Neural progenitor cell (in vitro differentiated cells): ENCODE results near the gene ZNF808. TPM values are rescaled to one million over a fixed set of nuclear protein-coding genes. Genes with fewer than 3 reads are reported as not detected.
A peak's percentile ranks its signal among the peaks of the same experiment; 100 is the strongest.
"Not testable (repeated sequence)": the region's sequence is repeated elsewhere in the genome, so short reads cannot be mapped to it uniquely, and the experiment has no call there.

Experiments
- DNase-seq: peaks from one replicate; pipeline ENCODE4 v3.0.0-alpha.2; 2016; ENCODE audit warnings: low spot score
- H2AFZ ChIP-seq: fragments of 200-600 bp; sonication (generic); replicated peaks from 2 replicates; pipeline ENCODE4 v1.6.1; 2016; ENCODE audit warnings: antibody characterized with exemption
- H3F3A ChIP-seq: fragments of 200-600 bp; sonication (generic); 2 replicates; pipeline ENCODE4 v1.6.1; 2016; ENCODE audit warnings: antibody characterized with exemption, low read depth
- H3K27ac ChIP-seq: fragments of 200-600 bp; sonication (generic); 2 replicates; pipeline ENCODE4 v1.5.1; 2016; ENCODE audit warnings: mild to moderate bottlenecking
- H3K27me3 ChIP-seq: fragments of 200-600 bp; sonication (generic); 2 replicates; pipeline ENCODE4 v1.6.1; 2016; ENCODE audit warnings: mild to moderate bottlenecking, moderate library complexity
- H3K36me3 ChIP-seq: fragments of 200-600 bp; sonication (generic); 2 replicates; pipeline ENCODE4 v1.5.1; 2016
- H3K4me1 ChIP-seq: fragments of 200-600 bp; sonication (generic); 2 replicates; pipeline ENCODE4 v1.6.1; 2016; ENCODE audit warnings: mixed run types
- H3K4me2 ChIP-seq: fragments of 200-600 bp; sonication (generic); 2 replicates; pipeline ENCODE4 v1.6.1; 2016
- H3K4me3 ChIP-seq: fragments of 200-600 bp; sonication (generic); 2 replicates; pipeline ENCODE4 v1.5.1; 2016
- H3K79me2 ChIP-seq: fragments of 200-600 bp; sonication (generic); 2 replicates; pipeline ENCODE4 v1.6.1; 2016; ENCODE audit warnings: low read depth
- H3K9ac ChIP-seq: fragments of 200-600 bp; sonication (generic); 2 replicates; pipeline ENCODE4 v1.6.1; 2016
- H3K9me3 ChIP-seq: fragments of 200-600 bp; sonication (generic); 2 replicates; pipeline ENCODE4 v1.5.1; 2016; ENCODE audit warnings: low read depth
- H4K20me1 ChIP-seq: fragments of 200-600 bp; sonication (generic); 2 replicates; pipeline ENCODE4 v1.6.1; 2016; ENCODE audit warnings: low read depth
- H3K27ac Mint-ChIP-seq: 3 replicates; pipeline ENCODE4 v1.8.0; 2021; ENCODE audit warnings: mixed read lengths
- H3K27me3 Mint-ChIP-seq: 2 replicates; pipeline ENCODE4 v1.8.0; 2022; ENCODE audit warnings: low read depth, mild to moderate bottlenecking, inconsistent platforms, moderate library complexity, mixed read lengths; ENCODE audit not compliant: insufficient read depth
- H3K36me3 Mint-ChIP-seq: 3 replicates; pipeline ENCODE4 v1.8.0; 2021; ENCODE audit warnings: mixed read lengths
- H3K4me1 Mint-ChIP-seq: 3 replicates; pipeline ENCODE4 v1.8.0; 2021; ENCODE audit warnings: mixed read lengths
- H3K4me3 Mint-ChIP-seq: 3 replicates; pipeline ENCODE4 v1.8.0; 2021; ENCODE audit warnings: mild to moderate bottlenecking, moderate library complexity, mixed read lengths
- H3K9me3 Mint-ChIP-seq: 3 replicates; pipeline ENCODE4 v1.8.0; 2020; ENCODE audit warnings: mixed read lengths
- EZH2 ChIP-seq: fragments of 200-600 bp; sonication (generic); IDR thresholded peaks from 2 replicates; pipeline ENCODE4 v1.6.1; 2017; ENCODE audit warnings: antibody characterized with exemption, mild to moderate bottlenecking, moderate library complexity
- EZH2phosphoT487 ChIP-seq: fragments of 200-600 bp; sonication (generic); IDR thresholded peaks from 2 replicates; pipeline ENCODE4 v1.6.1; 2017; ENCODE audit warnings: antibody characterized with exemption
- total RNA-seq: library from RNA; depleted of rRNA; stranded (reverse); fragments of >200 nt; gene quantifications from 2 replicates; pipeline ENCODE4 v1.2.3, GENCODE V29; 2015; ENCODE audit warnings: low replicate concordance
- TF ChIP-seq, protein P1 (sequence below): fragments of 200-600 bp; sonication (generic); IDR thresholded peaks from 2 replicates; pipeline ENCODE4 v1.5.1; 2017; ENCODE audit warnings: antibody characterized with exemption, mild to moderate bottlenecking

Gene ZNF808
- total RNA-seq, 1 donor from 2014 or later = 18.9 TPM

GRCh38 chr19:52542984-52543664 lies 15.7 kb downstream of the ZNF808 start:
- no peaks in the 10 kb centered on the region for H3K27me3 ChIP-seq
- no peaks in the 10 kb centered on the region for H3K9me3 ChIP-seq
- peaks cover 48% of the 10 kb centered on the region for H3K9me3 Mint-ChIP-seq
- no peaks in the 10 kb centered on the region for H4K20me1 ChIP-seq
- peaks cover 57% of the 10 kb centered on the region for H3K36me3 Mint-ChIP-seq
- DNase-seq = no peak
- peak overlapping the region; percentile 46 for H3K27ac Mint-ChIP-seq
- H3K79me2 ChIP-seq = no peaks in the 10 kb centered on the region
- H2AFZ ChIP-seq = no peak overlapping the region
- peaks cover 5% of the 10 kb centered on the region for H3K27me3 Mint-ChIP-seq
- H3K4me3 ChIP-seq = no peak overlapping the region
- no peaks in the 10 kb centered on the region for H3K4me1 Mint-ChIP-seq
- H3K4me2 ChIP-seq = no peak overlapping the region
- no peak overlapping the region for H3K9ac ChIP-seq
- TF ChIP-seq, protein P1, sequence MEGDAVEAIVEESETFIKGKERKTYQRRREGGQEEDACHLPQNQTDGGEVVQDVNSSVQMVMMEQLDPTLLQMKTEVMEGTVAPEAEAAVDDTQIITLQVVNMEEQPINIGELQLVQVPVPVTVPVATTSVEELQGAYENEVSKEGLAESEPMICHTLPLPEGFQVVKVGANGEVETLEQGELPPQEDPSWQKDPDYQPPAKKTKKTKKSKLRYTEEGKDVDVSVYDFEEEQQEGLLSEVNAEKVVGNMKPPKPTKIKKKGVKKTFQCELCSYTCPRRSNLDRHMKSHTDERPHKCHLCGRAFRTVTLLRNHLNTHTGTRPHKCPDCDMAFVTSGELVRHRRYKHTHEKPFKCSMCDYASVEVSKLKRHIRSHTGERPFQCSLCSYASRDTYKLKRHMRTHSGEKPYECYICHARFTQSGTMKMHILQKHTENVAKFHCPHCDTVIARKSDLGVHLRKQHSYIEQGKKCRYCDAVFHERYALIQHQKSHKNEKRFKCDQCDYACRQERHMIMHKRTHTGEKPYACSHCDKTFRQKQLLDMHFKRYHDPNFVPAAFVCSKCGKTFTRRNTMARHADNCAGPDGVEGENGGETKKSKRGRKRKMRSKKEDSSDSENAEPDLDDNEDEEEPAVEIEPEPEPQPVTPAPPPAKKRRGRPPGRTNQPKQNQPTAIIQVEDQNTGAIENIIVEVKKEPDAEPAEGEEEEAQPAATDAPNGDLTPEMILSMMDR = no peak
- TF ChIP-seq EZH2 (no peak), EZH2phosphoT487 (no peak)
- H3K27ac ChIP-seq = no peak overlapping the region
- no peaks in the 10 kb centered on the region for H3K36me3 ChIP-seq
- no peaks in the 10 kb centered on the region for H3F3A ChIP-seq
- H3K4me3 Mint-ChIP-seq = no peak overlapping the region
- H3K4me1 ChIP-seq = no peaks in the 10 kb centered on the region

DNA sequence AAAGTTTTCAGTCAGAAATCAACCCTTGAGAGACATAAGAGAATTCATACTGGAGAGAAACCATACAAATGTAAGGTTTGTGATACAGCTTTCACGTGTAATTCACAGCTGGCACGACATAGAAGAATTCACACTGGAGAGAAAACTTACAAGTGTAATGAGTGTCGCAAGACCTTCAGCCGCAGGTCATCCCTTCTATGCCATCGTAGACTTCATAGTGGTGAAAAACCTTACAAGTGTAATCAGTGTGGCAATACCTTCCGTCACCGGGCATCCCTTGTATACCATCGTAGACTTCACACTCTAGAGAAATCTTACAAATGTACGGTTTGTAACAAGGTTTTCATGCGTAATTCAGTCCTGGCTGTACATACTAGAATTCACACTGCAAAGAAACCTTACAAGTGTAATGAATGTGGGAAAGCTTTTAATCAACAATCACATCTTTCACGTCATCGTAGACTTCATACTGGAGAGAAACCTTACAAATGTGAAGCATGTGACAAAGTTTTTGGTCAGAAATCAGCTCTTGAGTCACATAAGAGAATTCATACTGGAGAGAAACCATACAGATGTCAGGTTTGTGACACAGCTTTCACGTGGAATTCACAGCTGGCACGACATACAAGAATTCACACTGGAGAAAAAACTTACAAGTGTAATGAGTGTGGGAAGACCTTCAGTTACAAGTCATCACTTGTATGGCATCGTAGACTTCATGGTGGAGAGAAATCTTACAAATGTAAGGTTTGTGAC lies 26.9 kb downstream of the ZNF808 start:
- Mint-ChIP-seq H3K27me3 (peaks cover 4% of the 10 kb centered on the region), H3K4me3 (no peak overlapping the region), H3K27ac (no peak overlapping the region), H3K36me3 (peaks cover 72% of the 10 kb centered on the region), H3K9me3 (peaks cover 76% of the 10 kb centered on the region), H3K4me1 (no peaks in the 10 kb centered on the region)
- H3K27ac ChIP-seq = no peak overlapping the region
- TF ChIP-seq EZH2 = no peak
- TF ChIP-seq EZH2phosphoT487 = no peak
- TF ChIP-seq, protein P1 = no peak
- no peak overlapping the region for H3K9ac ChIP-seq
- peaks cover 6% of the 10 kb centered on the region for H3K9me3 ChIP-seq
- peaks cover 4% of the 10 kb centered on the region for H4K20me1 ChIP-seq
- no peaks in the 10 kb centered on the region for H3K27me3 ChIP-seq
- H3K4me3 ChIP-seq = no peak overlapping the region
- peaks cover 21% of the 10 kb centered on the region for H3K36me3 ChIP-seq
- no peak overlapping the region for H2AFZ ChIP-seq
- H3K4me1 ChIP-seq = peaks cover 11% of the 10 kb centered on the region
- H3K79me2 ChIP-seq = no peaks in the 10 kb centered on the region
- H3F3A ChIP-seq = peaks cover 11% of the 10 kb centered on the region
- no peak overlapping the region for H3K4me2 ChIP-seq
- no peak for DNase-seq

- no peak for DNase-seq
- Mint-ChIP-seq H3K9me3 (peaks cover 73% of the 10 kb centered on the region), H3K4me1 (no peaks in the 10 kb centered on the region), H3K4me3 (no peak overlapping the region), H3K27ac (no peak overlapping the region), H3K27me3 (peaks cover 4% of the 10 kb centered on the region), H3K36me3 (peaks cover 75% of the 10 kb centered on the region)
- peaks cover 13% of the 10 kb centered on the region for H3K4me1 ChIP-seq
- H3K27ac ChIP-seq = no peak overlapping the region
- no peak overlapping the region for H2AFZ ChIP-seq
- H3K4me2 ChIP-seq = no peak overlapping the region
- TF ChIP-seq EZH2phosphoT487 (no peak), EZH2 (no peak)
- TF ChIP-seq, protein P1 = no peak
- H3K9ac ChIP-seq = no peak overlapping the region
- peaks cover 6% of the 10 kb centered on the region for H4K20me1 ChIP-seq
- peaks cover 6% of the 10 kb centered on the region for H3K9me3 ChIP-seq
- H3K27me3 ChIP-seq = no peaks in the 10 kb centered on the region
- H3K4me3 ChIP-seq = no peak overlapping the region
- peaks cover 21% of the 10 kb centered on the region for H3K36me3 ChIP-seq
- peaks cover 11% of the 10 kb centered on the region for H3F3A ChIP-seq
- no peaks in the 10 kb centered on the region for H3K79me2 ChIP-seq
These were observed 29.9 kb downstream of the ZNF808 start for GRCh38 chr19:52557231-52557995.

GRCh38 chr19:52558732-52559445 lies 31.4 kb downstream of the ZNF808 start:
- H3K4me1 Mint-ChIP-seq, H4K20me1 ChIP-seq, H3K36me3 ChIP-seq, H3K4me3 Mint-ChIP-seq, H3K27ac ChIP-seq, H3K27ac Mint-ChIP-seq, H3K27me3 Mint-ChIP-seq, H3K79me2 ChIP-seq, H3K9ac ChIP-seq, H2AFZ ChIP-seq, H3K27me3 ChIP-seq, H3K9me3 ChIP-seq: not testable (repeated sequence)
- Histone ChIP-seq H3K4me1 (peaks cover 13% of the 10 kb centered on the region), H3F3A (peaks cover 11% of the 10 kb centered on the region), H3K4me3 (peak overlapping the region; percentile 2), H3K4me2 (peak overlapping the region; percentile 55)
- DNase-seq = peak; percentile 20
- peaks cover 71% of the 10 kb centered on the region for H3K36me3 Mint-ChIP-seq
- peaks cover 72% of the 10 kb centered on the region for H3K9me3 Mint-ChIP-seq

DNA sequence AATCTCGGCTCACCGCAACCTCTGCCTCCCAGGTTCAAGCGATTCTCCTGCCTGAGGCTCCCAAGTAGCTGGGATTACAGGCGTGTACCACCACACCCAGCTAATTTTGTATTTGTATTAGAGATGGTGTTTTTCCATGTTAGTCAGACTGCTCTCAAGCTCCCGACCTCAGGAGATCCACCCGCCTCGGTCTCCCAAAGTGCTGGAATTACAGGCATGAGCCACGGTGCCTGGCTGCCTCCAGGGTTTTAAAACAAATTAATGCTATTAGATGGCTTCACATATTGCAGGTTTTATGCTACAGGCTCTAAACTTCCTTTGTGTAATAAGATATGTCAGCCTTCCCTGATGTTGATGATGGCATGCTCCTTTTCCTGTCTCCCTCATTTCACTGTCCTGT lies 34.1 kb downstream of the ZNF808 start:
- H3K27me3 Mint-ChIP-seq = not testable (repeated sequence)
- Mint-ChIP-seq H3K36me3 (peaks cover 68% of the 10 kb centered on the region), H3K9me3 (peaks cover 69% of the 10 kb centered on the region)

More for the DNA sequence above, 34.1 kb downstream of the ZNF808 start:
- H3K79me2 ChIP-seq, H3K36me3 ChIP-seq, H3K9ac ChIP-seq, H3K27me3 ChIP-seq, H3K4me2 ChIP-seq, H3K9me3 ChIP-seq, H3K4me3 Mint-ChIP-seq, H3K4me1 Mint-ChIP-seq, H3K27ac Mint-ChIP-seq, DNase-seq, H4K20me1 ChIP-seq, H2AFZ ChIP-seq, H3K27ac ChIP-seq, H3K4me3 ChIP-seq: not testable (repeated sequence)
- H3F3A ChIP-seq = peaks cover 11% of the 10 kb centered on the region
- H3K4me1 ChIP-seq = peaks cover 13% of the 10 kb centered on the region
